T47D (cell line): ENCODE measurements around the gene AFF3.

Experiments used
- DNase-seq, 2 experiments: peaks; one replicate each; pipeline versions ENCODE4 v3.0.0 to v3.0.0-alpha.2; 2011 to 2012; ENCODE audit warnings: low read depth in 1 of 2, low spot score in 1 of 2
- JUND ChIP-seq: IDR thresholded peaks from 2 replicates; pipeline ENCODE4 v1.6.1; 2012; ENCODE audit warnings: low read depth
- in situ Hi-C: cut with HindIII; loops from 2 replicates; pipeline ENCODE4 v1.10.0; 2016; ENCODE audit warnings: low sequenced_read_pairs, low pct_unique_long_range_greater_than_20kb

Gene AFF3

GRCh38 chr2:100140582-100140981 lies 1.8 kb downstream of the AFF3 start:
- in situ Hi-C loops = no loop called here
- no peak for TF ChIP-seq JUND
- DNase-seq = no peak

GRCh38 chr2:100137866-100138570 lies 4.4 kb downstream of the AFF3 start:
- no peak for DNase-seq
- TF ChIP-seq JUND = no peak
- in situ Hi-C loops = no loop called here

DNA sequence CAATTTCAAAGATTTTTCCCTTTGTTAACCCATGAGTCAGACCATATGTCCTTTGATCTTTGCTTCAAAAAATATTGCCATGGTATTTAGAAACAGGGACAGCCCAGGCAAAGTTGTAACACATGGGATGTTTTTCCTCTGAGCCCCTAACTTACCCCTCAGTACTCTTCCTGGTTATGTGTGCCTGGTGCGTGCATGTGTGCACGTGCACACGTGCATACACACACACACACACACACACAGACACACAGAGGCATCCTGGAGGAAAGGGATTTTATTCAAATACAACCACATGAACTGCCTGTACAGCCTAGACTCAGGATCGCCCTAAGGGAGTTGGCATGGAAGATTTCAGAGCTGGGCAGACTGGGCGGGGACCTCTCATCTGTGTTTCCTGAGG lies 5.1 kb downstream of the AFF3 start:
- TF ChIP-seq JUND = no peak

DNA sequence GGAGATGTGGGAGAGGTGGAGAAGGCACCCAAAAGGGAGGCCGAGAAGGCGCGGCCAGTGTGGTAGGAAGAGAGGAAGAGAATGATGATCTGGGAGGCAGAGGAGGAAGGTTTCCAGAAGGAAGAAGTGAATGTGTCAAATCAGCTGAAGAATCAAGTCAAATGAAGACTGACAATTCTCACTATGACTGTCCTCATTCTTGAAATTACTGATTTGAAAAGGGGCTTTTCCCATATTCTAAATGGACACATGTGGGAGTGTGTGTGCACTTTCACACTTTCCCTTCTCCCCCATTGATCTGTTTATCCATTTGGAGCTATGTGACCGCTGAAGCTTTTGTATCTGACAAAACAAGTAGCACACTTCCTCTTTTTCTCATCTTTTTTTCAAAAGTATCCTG lies 6.1 kb downstream of the AFF3 start:
- no peak for TF ChIP-seq JUND
- in situ Hi-C loops = no loop called here
- no peak for DNase-seq

More for the DNA sequence above, 5.1 kb downstream of the AFF3 start:
- in situ Hi-C loops = no loop called here
- DNase-seq = no peak

DNA sequence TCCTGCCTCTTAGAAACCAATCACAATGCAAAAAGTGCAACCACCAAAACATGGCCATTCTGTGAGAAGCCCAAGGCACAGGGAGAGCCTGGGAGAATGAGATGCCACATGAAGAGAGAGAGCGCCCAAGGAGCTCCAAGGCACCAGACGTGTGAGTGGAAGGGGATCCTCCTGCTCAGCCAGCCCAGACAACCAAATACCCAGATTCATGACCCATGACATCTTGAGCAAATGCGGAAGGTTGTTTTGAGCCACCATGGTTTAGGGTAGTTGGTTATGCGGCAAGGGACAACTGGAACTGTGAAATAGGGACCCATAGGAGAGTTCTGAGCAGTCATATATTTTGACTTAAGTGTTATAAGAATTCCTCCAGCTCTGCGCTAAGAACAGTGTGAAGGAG lies 7.0 kb downstream of the AFF3 start:
- DNase-seq = no peak
- in situ Hi-C loops = no loop called here
- no peak for TF ChIP-seq JUND

DNA sequence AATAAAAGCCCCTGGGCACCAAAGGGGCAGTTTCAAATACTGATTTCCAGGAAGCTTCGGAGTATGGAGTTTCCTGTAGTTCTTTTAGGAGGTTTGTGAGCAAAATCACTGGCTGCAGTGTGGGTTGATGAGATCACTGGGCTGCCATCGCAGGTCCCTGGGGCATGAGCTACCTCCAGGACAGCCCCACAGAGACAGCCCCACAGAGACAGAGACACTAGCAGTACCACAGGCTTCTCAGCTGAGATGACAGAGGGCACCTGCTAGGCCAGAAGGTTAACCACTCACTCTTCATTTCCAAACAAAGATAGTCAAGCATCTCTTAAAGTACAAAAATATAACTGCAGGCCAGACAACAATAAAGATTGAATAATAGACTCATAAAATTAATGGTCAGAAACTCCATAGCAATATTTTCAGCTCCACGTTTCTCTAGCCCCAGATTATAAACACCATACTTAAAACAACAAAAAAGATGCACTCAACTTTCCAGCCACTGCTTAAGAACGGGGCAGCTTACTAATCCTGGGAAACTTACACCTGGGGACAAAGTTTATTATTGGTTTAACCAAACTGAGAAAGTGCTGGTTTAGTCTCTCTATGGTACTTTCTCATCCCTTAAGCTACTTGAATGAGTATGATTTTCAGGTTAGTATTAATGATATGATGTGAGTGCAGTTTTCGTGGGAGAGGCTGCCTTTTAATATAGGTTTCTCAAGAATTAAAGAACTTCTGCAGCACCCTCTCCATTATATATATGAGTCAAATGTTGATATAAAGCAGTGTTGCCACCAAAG lies 11.6 kb downstream of the AFF3 start:
- in situ Hi-C loops = no loop called here
- no peak for TF ChIP-seq JUND
- DNase-seq = no peak

DNA sequence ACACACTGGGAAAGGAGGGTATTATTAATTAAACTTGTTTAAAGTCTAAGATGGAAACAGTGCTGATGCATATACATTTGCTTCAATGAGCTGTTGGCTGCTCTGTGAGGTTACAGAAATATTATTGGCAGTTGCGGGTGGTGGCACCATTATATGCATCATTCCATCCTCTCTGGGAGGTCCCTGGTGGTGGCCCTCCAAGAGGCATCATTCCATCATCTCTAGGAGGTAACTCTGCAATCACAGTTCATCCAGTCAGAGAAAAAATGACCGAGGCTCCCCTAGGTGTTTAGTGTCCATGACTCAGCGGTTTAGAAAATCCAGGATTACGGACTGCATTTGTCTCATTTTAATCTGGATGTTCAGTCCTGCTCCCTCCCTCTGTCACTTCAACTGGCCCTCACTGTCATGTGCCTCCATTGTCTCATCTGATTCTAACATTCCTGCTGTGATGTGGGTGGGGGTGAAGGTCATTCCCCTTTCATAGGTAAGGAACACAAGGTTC lies 15.4 kb downstream of the AFF3 start:
- DNase-seq = no peak
- TF ChIP-seq JUND = no peak
- in situ Hi-C loops = no loop called here

GRCh38 chr2:100126201-100126600 lies 16.2 kb downstream of the AFF3 start:
- no peak for TF ChIP-seq JUND
- no peak for DNase-seq
- in situ Hi-C loops = no loop called here

DNA sequence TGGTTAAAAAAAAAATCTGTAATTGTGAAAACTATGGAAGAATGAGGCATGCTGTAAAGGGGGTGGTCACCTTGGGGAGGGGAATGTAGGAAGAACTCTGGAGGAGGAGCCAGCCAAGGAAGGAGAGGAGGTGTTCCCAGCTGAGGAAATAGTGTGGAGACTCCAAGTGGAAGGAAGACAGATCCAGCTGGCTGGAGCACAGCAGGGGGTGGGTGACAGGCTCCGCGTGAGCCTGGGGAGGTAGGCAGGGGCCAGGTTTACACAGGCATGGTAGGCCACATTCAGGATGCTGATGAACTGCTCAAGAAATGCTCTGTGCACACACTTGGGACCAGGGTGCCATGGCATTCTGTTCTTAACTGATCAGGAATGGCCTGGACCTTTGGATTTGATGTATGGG lies 16.8 kb downstream of the AFF3 start:
- in situ Hi-C loops = no loop called here
- TF ChIP-seq JUND = no peak

GRCh38 chr2:100124761-100125160 lies 17.6 kb downstream of the AFF3 start:
- no peak for TF ChIP-seq JUND
- in situ Hi-C loops = no loop called here
- DNase-seq = no peak

More for the DNA sequence above, 16.8 kb downstream of the AFF3 start:
- DNase-seq = no peak

DNA sequence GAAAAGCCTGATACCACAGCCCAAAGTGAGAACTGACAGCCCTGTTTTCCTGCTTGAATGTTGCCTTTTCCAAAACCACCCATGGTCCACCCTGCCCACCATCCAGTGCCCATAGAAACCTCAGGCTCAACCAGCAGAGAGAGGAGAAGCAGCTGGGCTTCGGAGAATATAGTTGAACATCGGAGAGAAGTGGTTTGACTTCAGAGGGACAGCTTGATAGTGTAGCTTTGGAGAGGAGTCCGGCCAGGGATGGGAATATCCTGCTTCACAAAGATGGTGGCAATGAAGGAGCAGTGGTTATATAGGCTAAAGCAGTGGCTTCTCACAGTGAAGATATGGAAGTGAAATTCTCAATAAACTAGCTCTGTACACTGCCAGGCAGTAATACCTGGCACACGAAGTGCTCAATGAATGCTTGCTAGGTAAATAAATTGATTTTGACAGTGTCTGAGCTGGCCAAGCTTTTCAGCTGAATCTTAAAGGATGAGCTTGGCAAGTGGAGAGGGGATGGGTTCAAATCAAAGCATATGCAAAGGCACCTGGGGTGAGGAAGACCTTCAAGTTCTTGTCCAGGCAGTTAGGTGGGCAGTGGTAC lies 21.2 kb downstream of the AFF3 start:
- DNase-seq = no peak
- no peak for TF ChIP-seq JUND
- in situ Hi-C loops = no loop called here

GRCh38 chr2:100119235-100119634 lies 23.2 kb downstream of the AFF3 start:
- in situ Hi-C loops = no loop called here
- no peak for TF ChIP-seq JUND
- peak in 1 of 2 experiments; percentile 34 for DNase-seq

DNA sequence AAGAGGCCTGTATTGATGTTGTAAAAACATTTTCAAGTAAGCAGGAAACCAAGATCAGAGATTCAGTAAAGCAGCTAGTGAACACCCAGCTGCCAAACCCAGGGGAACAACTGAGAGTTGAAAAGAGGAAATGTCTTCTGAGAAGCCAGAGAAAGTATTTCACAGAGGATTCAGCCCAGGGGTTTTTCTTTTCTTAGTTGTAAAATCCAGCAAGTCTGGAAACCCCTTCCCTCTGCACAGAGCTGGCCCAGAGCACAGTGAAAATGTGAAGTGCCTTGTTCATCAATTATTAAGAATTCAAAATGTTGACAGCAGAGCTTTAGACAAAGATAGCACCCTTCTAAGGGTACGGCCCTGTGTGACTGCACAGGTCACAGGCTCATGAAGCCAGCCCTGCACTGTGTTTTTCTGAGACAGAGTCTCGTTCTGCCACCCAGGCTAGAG lies 28.4 kb downstream of the AFF3 start:
- no peak for DNase-seq
- in situ Hi-C loops = no loop called here
- TF ChIP-seq JUND = no peak
